Measurements from ENCODE around the gene SAT2. TPM values are rescaled to one million over a fixed set of nuclear protein-coding genes. Genes with fewer than 3 reads are reported as not detected.

The SAT2 gene
- total RNA-seq, 1 donor from 2014 or later = 135 TPM

DNA sequence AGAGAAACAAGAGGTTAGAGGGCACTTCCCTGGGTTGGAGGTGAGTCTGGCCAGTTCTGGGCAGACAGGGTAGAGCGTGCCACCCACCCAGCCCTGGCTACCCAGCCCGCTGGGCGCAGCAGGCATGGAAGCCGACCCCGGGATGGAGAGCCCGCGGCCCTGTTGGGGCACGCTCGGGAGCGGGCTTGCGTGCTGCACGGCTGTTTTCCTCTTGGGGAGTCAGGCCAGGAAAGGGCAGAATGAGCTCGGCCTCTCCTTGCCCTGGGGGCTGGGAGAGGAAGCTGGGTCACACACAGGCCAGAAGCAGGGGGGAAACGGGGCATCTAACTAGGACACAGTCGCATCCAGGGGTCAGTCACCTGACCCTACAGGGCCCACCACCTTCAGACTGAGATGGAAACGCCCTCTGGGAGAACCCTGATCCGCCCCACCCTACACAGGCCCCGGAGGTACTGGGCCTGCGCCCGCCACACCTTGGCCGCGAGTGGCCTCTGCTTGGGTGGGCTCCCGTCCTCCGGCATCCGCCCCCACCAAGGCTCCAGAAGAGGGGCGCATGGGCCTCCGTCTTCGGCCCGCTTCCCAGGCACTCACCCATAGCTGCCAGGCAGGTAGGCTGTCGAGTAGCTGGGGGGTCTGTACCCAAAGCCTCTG lies 38.9 kb downstream of the SAT2 start:
- Mint-ChIP-seq H3K36me3 (ENCODE audit: unreplicated experiment) (peaks cover 19% of the 10 kb centered on the region), H3K4me1 (ENCODE audit: unreplicated experiment) (peaks cover 39% of the 10 kb centered on the region), H3K4me3 (ENCODE audit: unreplicated experiment) (no peak overlapping the region), H3K9me3 (ENCODE audit: unreplicated experiment) (no peaks in the 10 kb centered on the region), H3K27ac (ENCODE audit: unreplicated experiment) (no peak overlapping the region), H3K27me3 (ENCODE audit: unreplicated experiment) (no peaks in the 10 kb centered on the region)
- DNase-seq (ENCODE audit: extremely low spot score, unreplicated experiment) = no peak
- TF ChIP-seq, protein P1, sequence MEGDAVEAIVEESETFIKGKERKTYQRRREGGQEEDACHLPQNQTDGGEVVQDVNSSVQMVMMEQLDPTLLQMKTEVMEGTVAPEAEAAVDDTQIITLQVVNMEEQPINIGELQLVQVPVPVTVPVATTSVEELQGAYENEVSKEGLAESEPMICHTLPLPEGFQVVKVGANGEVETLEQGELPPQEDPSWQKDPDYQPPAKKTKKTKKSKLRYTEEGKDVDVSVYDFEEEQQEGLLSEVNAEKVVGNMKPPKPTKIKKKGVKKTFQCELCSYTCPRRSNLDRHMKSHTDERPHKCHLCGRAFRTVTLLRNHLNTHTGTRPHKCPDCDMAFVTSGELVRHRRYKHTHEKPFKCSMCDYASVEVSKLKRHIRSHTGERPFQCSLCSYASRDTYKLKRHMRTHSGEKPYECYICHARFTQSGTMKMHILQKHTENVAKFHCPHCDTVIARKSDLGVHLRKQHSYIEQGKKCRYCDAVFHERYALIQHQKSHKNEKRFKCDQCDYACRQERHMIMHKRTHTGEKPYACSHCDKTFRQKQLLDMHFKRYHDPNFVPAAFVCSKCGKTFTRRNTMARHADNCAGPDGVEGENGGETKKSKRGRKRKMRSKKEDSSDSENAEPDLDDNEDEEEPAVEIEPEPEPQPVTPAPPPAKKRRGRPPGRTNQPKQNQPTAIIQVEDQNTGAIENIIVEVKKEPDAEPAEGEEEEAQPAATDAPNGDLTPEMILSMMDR (IDR thresholded peaks at IDR 0.05) = no peak

DNA sequence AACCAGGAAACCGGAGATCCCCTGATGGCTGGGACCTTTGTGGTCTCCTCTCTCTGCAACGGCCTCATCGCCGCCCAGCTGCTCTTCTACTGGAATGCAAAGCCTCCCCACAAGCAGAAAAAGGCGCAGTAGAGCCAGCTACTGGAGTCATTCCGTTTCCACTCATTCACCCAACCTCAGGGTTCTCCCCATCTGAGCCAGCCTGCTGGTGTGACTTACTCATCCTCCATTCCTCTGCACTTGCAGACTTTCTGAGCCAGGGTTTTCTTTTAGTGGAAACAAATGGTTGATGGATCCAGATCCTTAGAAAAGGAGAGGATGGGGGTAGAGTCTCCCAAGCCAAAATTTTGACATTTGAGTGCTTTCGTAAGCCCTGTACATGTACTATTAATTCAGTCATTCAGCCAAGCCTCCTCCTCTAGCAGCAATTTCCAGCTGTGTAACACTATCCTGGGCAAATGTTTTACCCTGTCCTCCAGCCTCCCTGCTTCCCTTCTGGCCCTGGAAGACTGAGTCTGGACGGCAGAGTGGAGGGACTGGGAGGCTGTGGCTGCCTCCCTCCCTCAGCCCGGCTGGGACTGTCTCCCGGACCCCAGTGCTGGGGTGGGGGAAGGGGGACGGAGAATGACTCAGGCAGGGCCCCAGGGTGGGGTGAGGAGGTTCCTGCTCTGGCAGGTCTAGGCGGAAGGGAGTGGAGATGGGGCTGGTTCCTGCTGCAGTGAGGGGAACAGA lies 40.0 kb downstream of the SAT2 start:
- peaks cover 12% of the 10 kb centered on the region for H3K36me3 Mint-ChIP-seq (ENCODE audit: unreplicated experiment)
- DNase-seq (ENCODE audit: extremely low spot score, unreplicated experiment) = no peak
- H3K27ac Mint-ChIP-seq (ENCODE audit: unreplicated experiment) = peak overlapping the region; percentile 54
- no peak overlapping the region for H3K4me3 Mint-ChIP-seq (ENCODE audit: unreplicated experiment)
- H3K4me1 Mint-ChIP-seq (ENCODE audit: unreplicated experiment) = peaks cover 45% of the 10 kb centered on the region
- H3K9me3 Mint-ChIP-seq (ENCODE audit: unreplicated experiment) = no peaks in the 10 kb centered on the region
- H3K27me3 Mint-ChIP-seq (ENCODE audit: unreplicated experiment) = no peaks in the 10 kb centered on the region
- TF ChIP-seq, protein P1 (IDR thresholded peaks at IDR 0.05) = no peak

DNA sequence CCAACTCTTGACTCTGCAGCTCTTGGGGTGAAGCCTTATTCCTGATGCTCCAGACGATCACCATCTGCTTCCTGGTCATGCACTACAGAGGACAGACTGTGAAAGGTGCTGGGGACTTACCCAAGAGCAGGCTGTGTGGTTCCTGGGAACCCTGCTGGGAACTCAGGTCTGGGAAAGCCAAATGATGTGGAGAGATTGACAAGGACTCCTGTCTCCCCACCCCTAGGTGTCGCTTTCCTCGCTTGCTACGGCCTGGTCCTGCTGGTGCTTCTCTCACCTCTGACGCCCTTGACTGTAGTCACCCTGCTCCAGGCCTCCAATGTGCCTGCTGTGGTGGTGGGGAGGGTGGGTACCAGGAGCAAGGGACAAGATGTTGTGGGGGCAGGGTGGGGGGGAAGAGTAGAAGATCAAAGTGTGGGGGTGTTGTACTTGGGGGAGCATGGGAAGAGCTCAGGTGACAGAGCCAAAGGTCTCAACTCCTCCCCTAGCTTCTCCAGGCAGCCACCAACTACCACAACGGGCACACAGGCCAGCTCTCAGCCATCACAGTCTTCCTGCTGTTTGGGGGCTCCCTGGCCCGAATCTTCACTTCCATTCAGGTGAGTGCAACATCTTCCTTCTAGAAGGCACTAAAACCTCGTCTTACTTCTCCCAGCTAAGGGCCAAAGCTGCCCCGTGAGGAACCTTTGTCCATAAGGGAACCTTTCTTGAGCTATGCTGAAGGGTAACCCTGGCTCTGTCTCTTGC lies 40.8 kb downstream of the SAT2 start:
- peaks cover 7% of the 10 kb centered on the region for H3K36me3 Mint-ChIP-seq (ENCODE audit: unreplicated experiment)
- H3K27me3 Mint-ChIP-seq (ENCODE audit: unreplicated experiment) = no peaks in the 10 kb centered on the region
- no peak for DNase-seq (ENCODE audit: extremely low spot score, unreplicated experiment)
- peak overlapping the region; percentile 54 for H3K27ac Mint-ChIP-seq (ENCODE audit: unreplicated experiment)
- TF ChIP-seq, protein P1 (IDR thresholded peaks at IDR 0.05) = no peak
- peaks cover 51% of the 10 kb centered on the region for H3K4me1 Mint-ChIP-seq (ENCODE audit: unreplicated experiment)
- H3K4me3 Mint-ChIP-seq (ENCODE audit: unreplicated experiment) = no peak overlapping the region
- no peaks in the 10 kb centered on the region for H3K9me3 Mint-ChIP-seq (ENCODE audit: unreplicated experiment)

DNA sequence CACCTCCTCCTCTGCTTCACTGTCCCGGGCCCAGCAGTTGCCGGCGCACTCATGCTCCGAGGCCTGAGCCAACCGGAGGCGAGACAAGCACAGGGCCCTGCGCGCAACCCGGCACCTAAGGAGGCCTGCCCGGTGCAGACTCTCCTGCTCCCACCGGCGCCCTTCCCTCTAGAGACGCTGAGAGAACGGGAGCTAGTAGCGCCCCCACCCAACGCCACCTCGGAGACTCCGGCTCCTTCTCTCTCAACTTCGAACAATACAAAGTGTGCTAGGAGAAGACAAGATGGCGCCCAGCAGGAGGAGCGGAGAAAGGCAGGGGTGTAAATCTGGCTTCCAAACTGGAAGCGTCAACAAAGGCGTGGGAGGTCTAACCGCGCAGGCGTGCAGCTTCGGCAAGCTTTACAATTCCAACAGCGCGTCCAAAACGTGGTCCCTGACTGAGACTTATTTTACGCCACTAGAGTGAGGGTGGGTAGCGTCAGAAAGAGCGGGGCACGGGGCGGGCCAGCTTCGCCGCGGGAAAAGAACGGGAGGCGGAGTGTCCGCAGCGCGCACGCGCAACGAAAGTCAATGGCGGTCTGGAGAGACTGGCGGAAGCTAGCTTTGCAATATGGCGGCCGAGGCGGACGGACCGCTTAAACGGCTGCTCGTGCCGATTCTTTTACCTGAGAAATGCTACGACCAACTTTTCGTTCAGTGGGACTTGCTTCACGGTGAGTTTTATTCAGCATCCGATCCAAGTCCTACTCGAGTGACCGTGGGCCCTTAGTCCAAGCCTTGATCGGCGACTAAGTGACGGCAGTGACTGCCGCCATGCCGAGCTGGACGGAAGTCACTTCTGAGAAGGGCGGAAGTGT lies 44.1 kb downstream of the SAT2 start, which contains the start of gene MPDU1:
Gene MPDU1 (plus strand): TSS at position 600 of the 857 bp plus-strand sequence. CDS start 11 bp downstream, at position 611.
- TF ChIP-seq, protein P1 (IDR thresholded peaks at IDR 0.05) = no peak
- Mint-ChIP-seq H3K4me1 (ENCODE audit: unreplicated experiment) (peaks cover 58% of the 10 kb centered on the region), H3K36me3 (ENCODE audit: unreplicated experiment) (peaks cover 8% of the 10 kb centered on the region), H3K9me3 (ENCODE audit: unreplicated experiment) (no peaks in the 10 kb centered on the region), H3K27me3 (ENCODE audit: unreplicated experiment) (no peaks in the 10 kb centered on the region), H3K27ac (ENCODE audit: unreplicated experiment) (peak within 1 kb of the TSS; percentile 100), H3K4me3 (ENCODE audit: unreplicated experiment) (peak within 1 kb of the TSS; percentile 96)
- peak; percentile 99 for DNase-seq (ENCODE audit: extremely low spot score, unreplicated experiment)
